ENCODE results near the gene WNT2. TPM values are rescaled to one million over a fixed set of nuclear protein-coding genes. Genes with fewer than 3 reads are reported as not detected.

Gene WNT2
- total and polyA plus RNA-seq, 2 of the 4 experiments (the other 2 are of a cell fraction): 1.8 to 1.9 TPM

DNA sequence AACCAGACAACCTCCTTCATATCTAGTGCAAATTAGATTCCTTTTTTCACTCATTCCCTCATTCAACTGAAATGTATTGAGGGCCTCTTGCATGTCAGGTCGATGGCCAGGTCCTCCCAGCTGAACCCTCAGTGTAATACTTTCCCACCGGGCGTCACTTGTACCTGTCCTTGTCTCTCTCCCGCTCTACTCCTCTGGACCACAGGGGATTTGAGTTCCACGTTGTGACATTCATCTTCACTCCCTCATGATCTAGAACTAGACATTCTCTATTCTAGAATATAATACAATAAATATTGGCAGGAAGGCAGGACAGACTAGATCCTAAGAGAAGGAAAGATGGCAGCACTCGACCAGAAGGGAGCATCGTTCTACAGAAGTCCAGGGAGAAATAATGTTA lies 83.9 kb downstream of the WNT2 start:
- WGBS, 2 experiments (ENCODE audit: extremely low coverage in 2 of 2, insufficient read length in 1 of 2): no CpG with 5 or more reads among the region's 7 CpGs
- TF ChIP-seq MXI1 (IDR thresholded peaks at IDR 0.05; ENCODE audit: borderline replicate concordance, low read depth, low read length): no peak
- TF ChIP-seq BHLHE40 (IDR thresholded peaks at IDR 0.05; ENCODE audit: low read depth, low read length): no peak
- TF ChIP-seq MAZ (IDR thresholded peaks at IDR 0.05; ENCODE audit: borderline replicate concordance, low read depth, low read length): no peak
- no peak for TF ChIP-seq SMC3 (IDR thresholded peaks at IDR 0.05; ENCODE audit: low read depth, low read length)
- TF ChIP-seq, protein P1, sequence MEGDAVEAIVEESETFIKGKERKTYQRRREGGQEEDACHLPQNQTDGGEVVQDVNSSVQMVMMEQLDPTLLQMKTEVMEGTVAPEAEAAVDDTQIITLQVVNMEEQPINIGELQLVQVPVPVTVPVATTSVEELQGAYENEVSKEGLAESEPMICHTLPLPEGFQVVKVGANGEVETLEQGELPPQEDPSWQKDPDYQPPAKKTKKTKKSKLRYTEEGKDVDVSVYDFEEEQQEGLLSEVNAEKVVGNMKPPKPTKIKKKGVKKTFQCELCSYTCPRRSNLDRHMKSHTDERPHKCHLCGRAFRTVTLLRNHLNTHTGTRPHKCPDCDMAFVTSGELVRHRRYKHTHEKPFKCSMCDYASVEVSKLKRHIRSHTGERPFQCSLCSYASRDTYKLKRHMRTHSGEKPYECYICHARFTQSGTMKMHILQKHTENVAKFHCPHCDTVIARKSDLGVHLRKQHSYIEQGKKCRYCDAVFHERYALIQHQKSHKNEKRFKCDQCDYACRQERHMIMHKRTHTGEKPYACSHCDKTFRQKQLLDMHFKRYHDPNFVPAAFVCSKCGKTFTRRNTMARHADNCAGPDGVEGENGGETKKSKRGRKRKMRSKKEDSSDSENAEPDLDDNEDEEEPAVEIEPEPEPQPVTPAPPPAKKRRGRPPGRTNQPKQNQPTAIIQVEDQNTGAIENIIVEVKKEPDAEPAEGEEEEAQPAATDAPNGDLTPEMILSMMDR (conservative IDR thresholded peaks at IDR 0.05; ENCODE audit: low read depth, low read length): no peak
- TF ChIP-seq, protein P2, sequence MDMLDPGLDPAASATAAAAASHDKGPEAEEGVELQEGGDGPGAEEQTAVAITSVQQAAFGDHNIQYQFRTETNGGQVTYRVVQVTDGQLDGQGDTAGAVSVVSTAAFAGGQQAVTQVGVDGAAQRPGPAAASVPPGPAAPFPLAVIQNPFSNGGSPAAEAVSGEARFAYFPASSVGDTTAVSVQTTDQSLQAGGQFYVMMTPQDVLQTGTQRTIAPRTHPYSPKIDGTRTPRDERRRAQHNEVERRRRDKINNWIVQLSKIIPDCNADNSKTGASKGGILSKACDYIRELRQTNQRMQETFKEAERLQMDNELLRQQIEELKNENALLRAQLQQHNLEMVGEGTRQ (IDR thresholded peaks at IDR 0.05; ENCODE audit: low read depth, low read length): no peak
- no peak for TF ChIP-seq POLR2A (IDR thresholded peaks at IDR 0.05; ENCODE audit: low read depth, low read length)
- TF ChIP-seq, protein P3, sequence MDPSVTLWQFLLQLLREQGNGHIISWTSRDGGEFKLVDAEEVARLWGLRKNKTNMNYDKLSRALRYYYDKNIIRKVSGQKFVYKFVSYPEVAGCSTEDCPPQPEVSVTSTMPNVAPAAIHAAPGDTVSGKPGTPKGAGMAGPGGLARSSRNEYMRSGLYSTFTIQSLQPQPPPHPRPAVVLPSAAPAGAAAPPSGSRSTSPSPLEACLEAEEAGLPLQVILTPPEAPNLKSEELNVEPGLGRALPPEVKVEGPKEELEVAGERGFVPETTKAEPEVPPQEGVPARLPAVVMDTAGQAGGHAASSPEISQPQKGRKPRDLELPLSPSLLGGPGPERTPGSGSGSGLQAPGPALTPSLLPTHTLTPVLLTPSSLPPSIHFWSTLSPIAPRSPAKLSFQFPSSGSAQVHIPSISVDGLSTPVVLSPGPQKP (IDR thresholded peaks at IDR 0.05; ENCODE audit: borderline replicate concordance, low read depth, low read length): no peak
- no peak for TF ChIP-seq CEBPB (IDR thresholded peaks at IDR 0.05; ENCODE audit: low read depth, low read length)
- no peak for TF ChIP-seq CHD1 (IDR thresholded peaks at IDR 0.05; ENCODE audit: low read depth, low read length)
- no peak for TF ChIP-seq FOS (IDR thresholded peaks at IDR 0.05; ENCODE audit: low read depth, low read length)
- TF ChIP-seq RCOR1 (IDR thresholded peaks at IDR 0.05; ENCODE audit: insufficient replicate concordance, low read length): no peak
- no peak for TF ChIP-seq MAFK (IDR thresholded peaks at IDR 0.05; ENCODE audit: low read depth, low read length)
- no peak for TF ChIP-seq NFE2L2 (IDR thresholded peaks at IDR 0.05; ENCODE audit: low read depth, low read length)
- TF ChIP-seq RFX5 (IDR thresholded peaks at IDR 0.05; ENCODE audit: low read depth, low read length): no peak
- no peak for TF ChIP-seq RAD21 (IDR thresholded peaks at IDR 0.05; ENCODE audit: low read length)
- ChIA-PET CTCF (interaction anchor here (1.2 kb wide), 1 partner anchor 40 kb away, joined by 3 read pairs; no protein-coding TSS in a partner anchor), POLR2A (ENCODE audit: unreplicated experiment) (interaction anchor here (0.6 kb wide), 1 partner anchor 10 kb away, joined by 30 read pairs; no protein-coding TSS in a partner anchor)
- peak overlapping the region; percentile 4; the same call in 1 of the 2 replicates for H3K18ac ChIP-seq (ENCODE audit: low read depth, low read length)
- dilution Hi-C loops (cut with HindIII; ENCODE audit: low sequenced_read_pairs, unreplicated experiment) (no loop called here), intact Hi-C loops (cut with micrococcal nuclease) (no loop called here), in situ Hi-C loops (cut with MboI; ENCODE audit: low sequenced_read_pairs) (no loop called here)
- H3K4me3 ChIP-seq (ENCODE audit: insufficient read depth, low read depth, low read length): no peak overlapping the region
- H4K8ac ChIP-seq (ENCODE audit: low read depth in 2 of 2, low read length in 2 of 2): no peak overlapping the region
- H4K5ac ChIP-seq (ENCODE audit: low read depth, low read length): no peak overlapping the region
- H2AK9ac ChIP-seq (replicated peaks; ENCODE audit: low read depth, low read length, poor library complexity): no peak overlapping the region
- H3K14ac ChIP-seq (replicated peaks; ENCODE audit: low read depth, low read length): no peak overlapping the region
- ATAC-seq (ENCODE audit: low read depth): no peak
- 0 out of 2 replicates have a peak, but pooled peaks cover 3% of the 10 kb centered on the region for H3K4me1 ChIP-seq (ENCODE audit: control insufficient read depth, insufficient read depth, low read length)
- no peak overlapping the region for H3K23ac ChIP-seq (ENCODE audit: low read depth, low read length)
- H3K4me2 ChIP-seq (ENCODE audit: low read depth, low read length): no peak overlapping the region
- no peaks in the 10 kb centered on the region for H3K79me1 ChIP-seq (ENCODE audit: low read depth in 1 of 2, low read length in 2 of 2)
- H3K9ac ChIP-seq (ENCODE audit: low read depth, low read length): no peak overlapping the region
- H2BK120ac ChIP-seq (ENCODE audit: low read depth, low read length): no peak overlapping the region
- H3K9me1 ChIP-seq (ENCODE audit: insufficient read depth, low read length): no peaks in the 10 kb centered on the region
- H3K27me3 ChIP-seq (ENCODE audit: control insufficient read depth, insufficient read depth, low read length): no peaks in the 10 kb centered on the region
- no TSS peak for BruUV-seq (replicated peaks)
- no peak overlapping the region for H2BK15ac ChIP-seq (ENCODE audit: low read depth, low read length)
- H2BK20ac ChIP-seq (ENCODE audit: low read depth, low read length): 0 out of 2 replicates have a peak overlapping the region, but pooled peaks have one; percentile 49
- no peak for DNase-seq
- no peak overlapping the region for H2AK5ac ChIP-seq (ENCODE audit: low read depth, low read length)
- H4K91ac ChIP-seq (ENCODE audit: insufficient read depth, low read depth, low read length): 0 out of 2 replicates have a peak overlapping the region, but pooled peaks have one; percentile 32
- no peak overlapping the region for H3K4ac ChIP-seq (ENCODE audit: low read depth, low read length)
- H4K20me1 ChIP-seq (ENCODE audit: insufficient read depth, low read length): no peaks in the 10 kb centered on the region
- no peaks in the 10 kb centered on the region for H3K9me3 ChIP-seq (ENCODE audit: control insufficient read depth, insufficient read depth, low read length)
- H3K27ac ChIP-seq (ENCODE audit: insufficient read depth, low read length): no peak overlapping the region
- no peak overlapping the region for H3K56ac ChIP-seq (ENCODE audit: extremely low read depth, insufficient read depth, low read length)
- H3K36me3 ChIP-seq (ENCODE audit: control insufficient read depth, insufficient read depth, low read length): no peaks in the 10 kb centered on the region
- no peak overlapping the region for H2AFZ ChIP-seq (replicated peaks; ENCODE audit: low read length, poor library complexity)
- no peak overlapping the region for H2BK5ac ChIP-seq (ENCODE audit: low read depth, low read length, poor library complexity, severe bottlenecking)
